Measurements from ENCODE around the gene RNMT.
A peak's percentile ranks its signal among the peaks of the same experiment; 100 is the strongest.
"Not testable (repeated sequence)": the region's sequence is repeated elsewhere in the genome, so short reads cannot be mapped to it uniquely, and the experiment has no call there.

RNMT gene

DNA sequence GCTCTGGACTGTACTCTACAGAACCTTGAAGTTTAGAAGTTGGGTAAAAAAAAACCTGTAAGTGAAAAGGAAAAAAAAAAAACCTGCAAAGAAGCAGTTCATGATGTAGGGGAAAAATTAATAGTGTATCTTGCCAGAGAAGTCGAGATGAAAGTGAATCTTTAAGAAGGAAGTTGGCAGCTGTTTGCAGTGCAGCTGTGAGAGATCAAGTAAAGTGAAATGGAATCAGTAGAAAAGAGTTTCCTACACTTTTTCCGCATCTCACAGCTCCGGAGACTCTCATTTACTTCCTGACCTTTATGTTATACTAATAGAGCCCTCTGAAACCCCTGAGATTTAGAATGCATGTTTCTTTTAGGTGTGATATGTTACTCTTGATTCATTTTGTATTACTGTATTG, 19.2 kb downstream of the RNMT start:
- DNase-seq: no peak

DNA sequence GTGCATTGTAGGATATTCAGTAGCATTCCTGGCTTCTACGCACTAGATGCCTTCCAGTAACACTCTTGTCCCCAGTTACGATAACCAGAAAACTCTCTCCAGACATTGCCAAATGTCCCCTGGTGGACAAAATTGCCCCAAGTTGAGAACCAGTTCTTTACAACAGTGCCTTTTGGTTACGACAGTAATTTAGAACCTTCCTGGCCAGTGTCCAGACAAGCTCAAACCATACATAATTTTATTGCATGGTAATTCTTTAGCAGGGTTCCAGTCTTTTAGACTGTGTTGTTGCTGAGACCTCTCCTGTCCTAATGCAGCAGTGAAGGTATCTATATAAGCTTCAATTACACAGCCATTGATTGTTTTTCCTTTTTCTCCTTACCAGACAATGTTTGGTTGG, 20.2 kb downstream of the RNMT start:
- DNase-seq: no peak

DNA sequence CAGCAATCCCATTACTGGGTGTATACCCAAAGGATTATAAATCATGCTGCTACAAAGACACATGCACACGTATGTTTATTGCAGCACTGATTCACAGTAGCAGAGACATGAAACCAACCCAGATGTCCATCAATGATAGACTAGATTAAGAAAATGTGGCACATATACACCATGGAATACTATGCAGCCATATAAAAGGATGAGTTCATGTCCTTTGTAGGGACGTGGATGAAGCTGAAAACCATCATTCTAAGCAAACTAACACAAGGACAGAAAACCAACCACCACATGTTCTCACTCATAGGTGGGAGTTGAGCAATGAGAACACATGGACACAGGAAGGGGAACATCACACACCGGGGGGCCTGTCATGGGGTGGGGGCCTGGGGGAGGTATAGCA, 25.1 kb downstream of the RNMT start:
- not testable (repeated sequence) for DNase-seq

DNA sequence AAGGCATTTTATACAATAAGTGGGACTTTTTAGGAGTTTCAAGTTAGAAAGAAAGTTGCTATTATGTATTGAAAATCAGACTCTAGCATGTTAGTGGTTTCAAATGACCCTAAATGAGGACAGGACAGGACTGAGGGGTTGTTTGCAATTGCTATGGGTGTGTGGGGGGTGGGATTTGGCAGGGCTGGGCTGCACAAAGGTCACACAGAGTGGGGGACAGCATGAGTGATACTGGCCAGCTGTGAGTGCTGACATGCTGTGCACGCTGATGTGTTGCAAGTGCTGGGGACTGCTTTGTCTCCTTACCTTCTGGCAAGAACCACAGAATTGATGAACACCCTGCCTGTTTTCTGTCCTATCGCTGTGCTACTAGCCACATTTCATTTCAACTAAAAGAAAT, 29.8 kb downstream of the RNMT start:
- no peak for DNase-seq

DNA sequence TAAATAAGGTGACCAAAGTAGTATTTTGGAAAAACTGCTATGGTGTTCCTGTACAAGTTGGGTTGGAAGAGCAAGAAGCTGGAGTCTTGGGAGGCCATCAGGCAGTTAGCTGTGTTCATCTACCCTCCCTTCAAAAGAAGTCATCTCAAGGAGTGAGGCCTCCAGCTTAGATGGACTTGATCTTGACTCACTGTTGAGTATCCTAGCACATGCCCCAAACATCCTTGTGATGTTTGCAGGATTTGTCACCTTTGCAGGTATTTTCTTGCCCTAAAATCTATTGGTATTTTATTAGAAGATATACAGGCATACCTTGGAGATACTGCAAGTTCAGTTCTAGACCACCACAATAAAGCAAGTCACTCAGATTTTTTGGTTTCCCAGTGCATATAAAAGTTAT, 30.2 kb downstream of the RNMT start:
- no peak for DNase-seq

DNA sequence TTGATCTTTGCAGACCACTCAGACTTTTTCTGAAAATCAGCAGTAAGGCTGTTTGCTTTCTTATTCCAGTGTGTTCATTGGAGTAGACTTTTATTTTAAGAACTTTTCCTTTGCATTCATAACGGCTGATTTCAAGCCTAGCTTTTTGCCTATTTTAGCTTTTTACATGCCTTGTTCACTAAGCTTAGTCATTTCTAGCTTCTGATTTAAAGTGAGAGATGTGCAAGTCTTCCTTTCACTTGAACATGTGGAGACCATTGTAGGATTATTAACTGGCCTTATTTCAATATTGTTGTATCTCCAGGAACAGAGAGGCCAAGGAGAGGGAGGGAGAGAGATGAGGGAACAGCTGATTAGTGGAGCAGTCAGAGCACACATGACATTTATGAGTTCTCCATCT, 32.1 kb downstream of the RNMT start:
- DNase-seq: no peak

DNA sequence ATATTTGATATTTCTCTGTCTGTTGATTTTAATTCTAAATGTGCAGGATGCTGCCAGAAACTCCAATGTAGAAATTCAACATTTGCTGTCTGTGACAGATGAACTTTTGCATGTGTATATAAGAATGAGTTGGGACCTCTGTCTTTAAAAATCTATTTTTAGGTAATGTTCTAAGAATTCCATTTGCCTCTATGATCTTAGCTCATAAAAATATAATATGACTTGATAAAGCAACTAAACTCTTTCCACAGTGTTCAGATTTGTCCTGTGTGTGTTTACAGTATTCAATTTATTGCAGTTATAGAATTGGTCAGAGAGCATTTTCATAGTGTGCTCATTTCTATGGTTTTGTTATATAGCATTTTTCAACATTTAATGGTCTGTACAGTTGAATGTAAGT, 33.6 kb downstream of the RNMT start:
- no peak for DNase-seq

DNA sequence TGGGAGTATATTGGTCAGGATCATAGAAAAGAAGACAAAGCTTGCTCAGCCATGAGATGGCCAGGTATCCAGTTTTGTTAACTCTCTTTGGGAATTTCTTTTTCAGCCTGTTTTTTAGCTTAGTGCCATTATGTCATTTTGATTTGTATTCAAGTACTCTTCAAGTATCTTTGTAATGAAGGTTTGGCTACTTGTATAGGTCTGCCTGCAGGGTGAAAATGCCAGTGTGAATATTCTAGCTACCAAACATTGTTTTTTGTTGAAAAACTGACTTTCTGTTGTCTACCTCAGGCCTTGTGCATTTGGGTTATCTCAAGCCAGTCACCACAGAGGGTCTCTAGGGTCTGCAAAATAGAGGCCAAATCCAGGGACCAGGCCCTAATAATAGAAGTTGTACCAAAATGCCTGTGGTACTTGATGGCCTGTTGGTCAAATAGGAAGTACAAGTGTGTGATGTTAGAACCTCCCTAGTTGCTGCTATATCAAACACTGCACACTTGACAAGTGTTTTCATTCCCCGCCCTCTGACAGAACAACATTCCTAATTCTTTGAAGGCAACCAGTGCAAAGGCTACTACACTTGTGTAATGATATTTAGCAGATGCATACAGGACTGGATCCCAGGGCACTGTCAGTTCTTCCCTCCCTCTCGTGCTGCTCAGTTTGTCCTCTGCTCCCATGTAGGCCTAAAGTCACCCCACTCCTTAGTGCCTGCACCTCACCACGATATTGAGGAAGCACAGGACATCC, 36.4 kb downstream of the RNMT start:
- DNase-seq: no peak

DNA sequence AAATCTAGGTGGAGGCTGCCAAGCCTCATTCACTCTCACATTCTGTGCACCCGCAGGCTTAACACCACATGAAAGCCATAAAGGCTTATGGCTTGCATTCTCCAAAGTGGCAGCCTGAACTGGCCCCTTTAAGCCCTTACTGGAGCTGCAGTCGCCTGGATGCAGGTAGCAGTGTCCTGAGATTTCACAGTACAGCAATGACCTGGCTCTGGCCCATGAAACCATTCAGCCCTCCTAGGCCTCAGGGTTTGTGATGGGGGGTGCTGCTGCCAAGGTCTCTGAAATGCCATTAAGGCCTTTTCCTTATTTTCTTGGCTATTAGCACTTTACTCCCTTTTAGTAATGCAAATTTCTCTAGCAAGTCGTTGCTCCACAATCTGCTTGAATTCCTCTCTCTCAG, 48.6 kb downstream of the RNMT start:
- DNase-seq: no peak

DNA sequence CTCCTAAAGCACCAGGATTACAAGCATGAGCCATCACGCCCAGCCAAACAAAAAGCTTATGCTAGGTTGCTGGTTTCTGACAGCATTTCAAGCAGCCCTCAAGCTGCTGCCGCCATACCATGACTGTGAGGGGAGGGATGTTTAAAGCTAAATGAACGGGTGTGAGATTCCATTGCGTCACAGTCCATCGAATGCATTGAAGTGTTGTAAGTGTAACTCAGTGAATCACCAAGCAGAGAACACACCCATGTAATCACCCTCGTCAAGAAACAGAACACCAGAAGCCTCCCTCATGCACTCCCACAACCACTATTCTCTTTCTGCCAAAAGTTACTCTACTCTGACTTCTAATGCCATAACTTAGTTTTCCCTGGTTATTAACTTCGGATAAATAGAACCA, 64.7 kb downstream of the RNMT start:
- DNase-seq: no peak

DNA sequence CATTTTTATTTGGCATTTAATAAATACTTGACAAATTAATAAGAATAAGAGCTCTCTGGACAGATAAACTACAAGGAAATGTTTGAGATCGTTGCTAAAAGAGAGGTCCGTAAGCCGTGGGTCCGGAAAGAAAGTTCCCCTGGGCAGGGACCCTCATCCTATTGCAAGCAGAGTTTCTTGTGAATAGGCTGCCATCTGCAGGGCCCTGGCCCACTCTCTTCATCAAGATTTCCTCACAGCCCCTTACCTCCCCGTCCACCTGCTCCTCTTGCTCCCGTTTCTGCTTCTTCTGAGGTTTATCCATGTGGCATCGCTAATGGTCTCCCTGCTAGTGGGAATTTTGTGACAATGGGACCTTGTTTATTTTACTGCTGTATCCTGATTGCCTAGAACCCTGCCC, 67.3 kb downstream of the RNMT start:
- no peak for DNase-seq

DNA sequence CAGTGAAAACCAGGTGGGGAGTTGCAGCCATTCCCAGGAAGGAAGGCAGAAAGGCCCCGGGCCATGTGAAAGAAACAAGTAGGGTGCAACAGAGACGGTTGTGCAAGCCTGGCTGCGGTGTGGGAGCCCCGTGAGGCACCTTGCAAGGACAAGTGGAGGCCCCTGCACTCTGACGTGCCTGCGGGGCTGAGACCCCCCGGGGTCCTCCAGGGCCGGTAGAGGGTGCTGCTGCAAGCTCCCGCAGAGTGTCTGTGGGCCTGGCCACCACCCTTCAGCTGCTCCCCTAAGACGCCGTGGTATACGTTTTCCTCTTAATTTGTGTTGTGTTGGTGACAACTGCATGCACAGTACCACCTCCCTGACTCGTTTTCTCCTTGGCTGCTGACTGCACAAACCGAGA, 70.0 kb downstream of the RNMT start:
- DNase-seq: no peak

DNA sequence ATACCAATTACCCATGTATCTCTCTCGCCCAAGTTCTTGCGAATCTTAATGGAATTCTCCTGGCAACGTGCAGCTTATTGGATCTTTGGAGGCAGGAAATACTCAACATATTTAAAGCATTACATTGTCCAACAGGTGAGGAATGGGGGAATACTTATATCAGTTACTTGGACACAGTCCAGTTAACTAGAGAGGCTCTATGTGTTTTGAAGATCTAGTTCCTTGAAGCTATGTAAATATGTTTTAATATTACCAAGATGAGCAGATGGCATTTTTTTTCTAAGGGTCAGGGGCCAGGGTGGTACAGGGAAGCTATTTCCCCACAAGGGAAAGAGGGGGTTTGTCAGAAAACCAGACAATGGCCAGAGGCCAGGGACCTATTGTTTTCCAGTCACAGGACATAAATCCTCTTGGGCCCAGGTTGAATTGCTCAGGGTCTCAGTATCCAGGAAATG, 70.7 kb downstream of the RNMT start:
- no peak for DNase-seq

DNA sequence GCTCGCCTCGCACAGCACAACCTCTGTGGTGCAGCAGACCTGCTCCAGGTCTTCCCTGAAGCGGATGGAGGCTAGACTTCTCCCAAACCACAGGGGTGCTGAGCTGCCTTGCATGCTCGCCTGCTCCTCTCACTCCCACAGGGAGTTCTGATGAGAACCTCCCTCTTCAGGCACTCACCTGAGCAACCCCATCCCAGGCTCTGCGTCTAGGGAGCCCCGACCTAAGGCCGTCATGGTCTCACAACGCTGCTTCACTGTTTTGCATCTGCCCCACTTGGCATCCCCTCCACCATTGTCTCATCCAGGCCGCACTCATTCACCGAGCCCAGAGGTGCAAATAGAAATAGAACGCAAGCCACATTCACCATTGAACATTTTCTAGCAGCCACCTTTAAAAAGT, 72.9 kb downstream of the RNMT start:
- DNase-seq: no peak

DNA sequence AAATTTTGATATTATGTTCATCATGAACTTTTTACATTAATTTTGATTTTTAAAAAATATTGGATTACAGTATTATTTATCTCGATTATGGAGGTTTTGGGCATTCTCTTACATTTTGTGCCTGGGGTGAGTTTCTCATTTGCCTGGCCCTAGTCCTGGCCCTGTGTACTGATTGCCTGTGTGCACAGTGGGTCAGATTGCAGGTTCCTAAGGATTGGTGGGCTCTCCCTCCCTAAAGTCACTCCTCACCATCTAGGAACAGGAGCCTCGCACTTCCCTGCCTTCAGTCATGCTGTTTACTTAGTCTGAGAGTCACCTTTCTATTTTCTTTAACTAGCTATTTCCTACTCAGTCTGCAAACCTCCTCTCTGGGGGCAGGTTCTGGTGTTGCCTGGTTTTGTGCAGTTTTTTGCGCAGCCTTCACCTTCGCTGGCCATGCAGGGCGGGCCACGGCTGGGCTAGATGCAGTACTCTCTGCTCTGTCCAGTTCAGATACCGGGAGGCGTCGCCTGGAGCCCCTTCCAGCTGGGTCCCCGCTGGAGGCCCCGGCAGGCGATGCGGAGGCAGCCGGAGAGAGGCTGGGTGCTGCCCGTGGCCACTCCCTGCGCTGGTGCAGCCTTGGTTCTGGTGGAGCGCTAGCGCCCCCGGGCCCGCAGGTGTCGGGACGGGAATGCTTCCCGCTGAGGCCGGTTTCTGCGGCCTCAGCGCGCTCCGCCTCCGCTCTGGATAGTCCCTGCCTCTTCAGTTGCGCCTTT, 74.2 kb downstream of the RNMT start:
- no peak for DNase-seq

DNA sequence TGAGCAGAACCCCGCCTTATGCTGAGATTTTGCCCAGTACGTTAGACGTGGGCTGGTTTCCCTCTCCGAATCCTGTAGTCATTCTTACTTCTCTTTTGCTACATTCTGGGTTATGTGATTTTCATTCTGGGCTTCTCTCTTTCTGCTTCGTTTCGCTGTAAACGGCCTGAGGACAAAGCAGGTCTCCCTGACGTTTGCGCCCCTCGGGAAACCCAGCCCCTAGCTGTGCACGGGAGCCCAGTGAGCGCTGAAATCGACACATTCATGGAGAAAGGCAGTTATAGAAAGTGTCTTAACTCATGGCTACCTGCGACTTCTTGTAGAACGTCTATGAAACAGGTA, 74.8 kb downstream of the RNMT start:
- DNase-seq: no peak

DNA sequence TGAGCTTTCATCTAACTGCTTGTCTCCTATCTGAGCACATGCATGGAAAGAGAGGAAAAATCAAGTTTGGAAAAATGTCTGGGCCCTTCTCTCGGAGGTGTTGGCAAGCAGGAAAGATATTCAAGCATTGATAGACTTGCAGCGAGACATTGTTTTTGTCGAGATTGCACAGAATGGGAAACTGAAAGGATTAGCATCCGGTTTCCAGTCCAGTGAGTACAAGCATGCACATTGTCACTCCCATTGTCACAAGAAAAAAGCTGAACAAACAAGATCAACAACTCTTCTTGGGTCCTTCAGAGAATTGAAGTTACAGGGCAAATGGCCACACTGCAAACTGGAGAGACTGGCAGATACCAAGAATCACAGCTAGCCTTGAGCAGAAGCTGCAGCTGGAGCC, 77.8 kb downstream of the RNMT start:
- DNase-seq: no peak

DNA sequence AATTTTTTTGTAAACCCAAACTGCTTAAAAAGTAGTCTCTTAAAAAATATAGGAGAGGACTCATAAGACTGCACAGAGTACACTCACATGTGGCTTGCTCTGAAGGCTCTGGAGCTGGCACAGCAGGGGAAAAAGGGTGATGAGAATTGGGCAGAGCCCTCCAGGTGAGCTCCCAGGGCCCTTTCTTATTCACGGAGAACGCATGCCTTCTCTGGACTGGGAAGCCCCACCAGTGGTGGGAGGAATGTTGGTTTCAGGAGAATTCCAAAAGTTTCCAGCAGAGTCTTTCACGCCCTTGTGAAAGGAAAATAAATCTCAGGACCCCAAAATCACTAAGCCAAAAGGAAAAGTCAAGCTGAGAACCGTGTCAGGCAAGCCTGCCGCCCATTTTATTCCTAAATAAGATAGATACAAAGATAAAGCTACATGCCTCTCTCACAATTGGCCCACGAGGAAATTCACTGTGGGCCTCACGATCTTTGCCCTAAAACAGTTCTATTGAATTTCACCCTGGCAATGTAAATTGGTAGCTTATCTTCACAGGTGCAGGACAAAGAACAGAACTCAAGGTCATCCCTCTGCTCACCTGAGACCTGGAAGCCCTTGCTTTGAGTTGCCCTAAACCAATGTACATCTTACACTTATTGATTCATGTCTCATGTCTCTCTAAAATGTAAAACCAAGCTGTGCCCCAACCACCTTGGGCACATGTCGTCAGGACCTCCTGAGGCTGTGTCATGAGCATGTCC, 82.0 kb downstream of the RNMT start:
- no peak for DNase-seq

DNA sequence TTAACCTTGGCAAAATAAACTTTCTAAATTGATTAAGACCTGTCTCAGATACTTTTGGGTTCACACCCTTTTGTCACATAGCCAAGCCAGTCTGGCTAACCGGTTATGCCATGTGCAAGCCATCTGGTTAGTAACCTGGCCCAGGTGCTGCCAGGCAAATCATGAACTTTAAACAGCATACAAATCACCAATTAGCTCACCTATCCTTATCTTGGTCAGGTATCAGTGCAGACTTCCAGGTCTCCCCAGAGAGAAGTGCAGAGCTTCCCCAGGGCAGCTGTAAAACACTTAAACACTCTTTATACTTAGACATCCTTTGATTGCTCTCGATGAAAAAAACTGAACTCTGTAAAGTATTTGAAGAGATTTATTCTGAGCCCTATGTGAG, 82.6 kb downstream of the RNMT start:
- DNase-seq: no peak

DNA sequence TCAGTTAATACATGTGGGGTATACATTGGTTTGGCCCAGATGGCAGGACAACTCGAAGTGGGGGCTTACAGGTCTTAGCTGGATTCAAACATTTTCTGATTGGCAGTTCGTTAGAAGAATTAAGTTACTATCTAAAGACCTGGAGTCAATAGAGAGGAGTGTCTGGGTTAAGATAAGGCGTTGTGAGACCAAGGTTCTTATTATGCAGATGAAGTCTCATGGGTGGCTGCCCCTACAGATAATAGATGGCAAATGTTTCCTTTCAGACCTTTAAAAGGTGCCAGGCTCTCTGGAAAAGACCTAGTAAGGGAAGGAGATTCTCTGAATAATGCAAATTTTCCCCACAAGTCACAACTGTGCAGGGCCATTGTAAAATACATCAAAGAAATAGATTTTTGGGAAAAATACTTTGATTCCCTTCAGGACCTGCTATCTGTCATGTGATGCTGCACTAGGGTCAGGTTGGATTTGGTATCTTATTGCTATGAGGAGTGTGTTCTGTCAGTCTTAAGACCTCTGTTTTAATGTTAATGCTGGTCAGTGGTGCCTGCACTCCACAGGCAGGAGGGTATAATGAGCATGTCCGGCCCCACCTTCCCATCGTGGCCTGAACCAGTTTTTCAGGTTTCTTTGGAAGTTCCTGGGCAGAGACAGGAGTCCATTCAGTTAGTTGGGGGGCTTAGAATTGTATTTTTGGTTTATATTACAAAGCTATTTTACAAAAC, 83.2 kb downstream of the RNMT start:
- no peak for DNase-seq

DNA sequence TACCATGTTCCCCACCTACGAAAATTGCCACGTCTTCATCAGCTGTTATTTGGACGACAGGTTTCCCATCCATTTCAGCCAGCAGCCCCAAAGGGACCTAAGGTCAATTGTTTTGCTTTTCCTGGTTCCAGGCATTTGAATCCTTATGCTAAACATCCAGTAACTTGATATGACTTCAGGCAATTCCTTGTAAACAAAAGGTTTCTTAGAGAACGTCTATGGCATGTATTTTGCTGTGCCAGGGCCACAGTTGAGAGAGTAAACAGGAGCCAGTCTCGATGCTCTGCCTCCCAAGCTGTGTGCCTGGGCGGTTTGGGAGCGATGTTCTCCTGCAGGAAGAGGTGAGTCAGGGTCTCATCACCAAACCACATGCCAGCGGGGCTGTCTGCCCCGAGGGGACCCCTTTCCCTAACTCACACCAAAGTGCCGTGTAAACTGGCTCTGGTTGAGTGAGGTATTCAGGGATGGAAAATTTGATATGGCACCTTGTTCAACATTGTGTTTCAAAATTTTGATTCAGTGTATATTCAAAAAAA, 84.5 kb downstream of the RNMT start:
- no peak for DNase-seq

DNA sequence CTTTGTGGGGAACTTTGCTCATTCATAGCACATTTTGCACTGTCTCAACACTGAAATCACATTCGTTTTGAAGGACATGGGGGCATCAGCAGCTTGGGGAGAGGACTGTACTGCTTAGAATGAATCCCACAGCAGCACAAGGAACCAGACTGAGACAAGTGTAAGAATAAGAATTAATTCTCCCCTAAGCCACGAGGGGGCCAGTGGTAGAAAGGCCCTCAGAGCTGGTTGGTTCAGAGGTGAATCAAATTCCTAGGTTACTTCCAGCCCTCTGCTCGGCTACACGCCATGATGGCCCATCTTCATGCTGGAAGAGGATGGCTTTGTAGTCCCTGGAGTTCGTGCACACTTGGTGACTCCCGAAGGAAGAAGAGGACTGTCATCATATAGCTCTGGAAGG, 85.5 kb downstream of the RNMT start:
- DNase-seq: peak; percentile 23

DNA sequence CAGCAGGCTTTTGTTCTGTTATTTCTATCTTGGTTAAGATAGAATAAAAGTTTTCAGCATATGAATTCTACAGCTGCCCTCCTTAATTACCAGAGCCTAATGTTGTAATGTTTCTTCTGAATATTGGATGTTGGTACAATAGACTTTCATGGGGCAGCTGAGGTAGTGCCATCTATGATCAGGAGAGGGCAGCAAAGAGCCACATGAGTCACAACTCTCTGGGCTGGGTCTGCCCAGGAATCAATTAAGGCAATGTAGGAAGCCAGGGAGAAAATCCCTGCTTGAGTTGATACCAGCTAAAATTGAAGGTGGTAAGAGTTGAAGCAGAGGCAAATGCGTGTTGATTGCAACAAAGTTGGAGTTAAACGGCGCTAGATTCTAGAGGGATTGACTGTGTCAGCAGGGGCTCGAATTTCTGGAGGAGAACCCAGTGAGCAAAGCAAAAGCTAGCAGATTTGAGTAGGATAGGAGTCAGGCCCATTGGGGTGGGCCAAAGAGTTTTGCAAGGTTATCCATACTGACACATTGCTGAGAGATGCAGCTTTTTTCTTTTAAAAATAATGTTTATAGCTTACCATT, 86.9 kb downstream of the RNMT start:
- DNase-seq: peak; percentile 85
